ENCODE results near the gene SEC63. TPM values are rescaled to one million over a fixed set of nuclear protein-coding genes. Genes with fewer than 3 reads are reported as not detected.
"Not testable (repeated sequence)": the region's sequence is repeated elsewhere in the genome, so short reads cannot be mapped to it uniquely, and the experiment has no call there.

SEC63 gene
- total and polyA plus RNA-seq, 4 donors, result 20.7 to 69.4 (median 27.4) TPM

- TF ChIP-seq TAF1 (conservative IDR thresholded peaks at IDR 0.05) (no peak), FOXA1 (IDR thresholded peaks at IDR 0.05) (no peak), RXRA (IDR thresholded peaks at IDR 0.05) (no peak), RAD21 (IDR thresholded peaks at IDR 0.05) (no peak), SP1 (IDR thresholded peaks at IDR 0.05) (no peak), JUND (IDR thresholded peaks at IDR 0.05) (no peak)
- H3K27me3 ChIP-seq (ENCODE audit: control insufficient read depth in 4 of 4, insufficient read depth in 4 of 4, low read length in 3 of 4), result no peaks in the 10 kb centered on the region
- no peak overlapping the region for H3K9ac ChIP-seq (ENCODE audit: low read depth in 1 of 2, low read length in 2 of 2)
- no peak overlapping the region for H3K27ac ChIP-seq (ENCODE audit: low read depth in 1 of 2, low read length in 2 of 2)
- no peaks in the 10 kb centered on the region for H3K9me3 ChIP-seq (ENCODE audit: control insufficient read depth in 4 of 4, low read length in 3 of 4)
- no peaks in the 10 kb centered on the region for H3K36me3 ChIP-seq (ENCODE audit: control insufficient read depth in 4 of 4, insufficient read depth in 3 of 4, low read depth in 1 of 4, low read length in 3 of 4)
- H3K4me1 ChIP-seq (ENCODE audit: control insufficient read depth in 4 of 4, insufficient read depth in 4 of 4, low read length in 3 of 4), result peaks cover 0 to 2% (median 0%) of the 10 kb centered on the region in 4 donors
- no peak for DNase-seq (ENCODE audit: low spot score)
- H3K4me3 ChIP-seq (ENCODE audit: low read depth in 1 of 3, low read length in 3 of 3), result no peak overlapping the region
These were observed 95.6 kb downstream of the SEC63 start for GRCh38 chr6:107862383-107862782.

GRCh38 chr6:107860963-107861362, 97.0 kb downstream of the SEC63 start:
- not testable (repeated sequence) for H3K9me3 ChIP-seq (ENCODE audit: control insufficient read depth in 4 of 4, low read length in 3 of 4); H3K36me3 ChIP-seq (ENCODE audit: control insufficient read depth in 4 of 4, insufficient read depth in 3 of 4, low read depth in 1 of 4, low read length in 3 of 4); H3K27me3 ChIP-seq (ENCODE audit: control insufficient read depth in 4 of 4, insufficient read depth in 4 of 4, low read length in 3 of 4); H3K27ac ChIP-seq (ENCODE audit: low read depth in 1 of 2, low read length in 2 of 2); H3K4me3 ChIP-seq (ENCODE audit: low read depth in 1 of 3, low read length in 3 of 3); H3K4me1 ChIP-seq (ENCODE audit: control insufficient read depth in 4 of 4, insufficient read depth in 4 of 4, low read length in 3 of 4); H3K9ac ChIP-seq (ENCODE audit: low read depth in 1 of 2, low read length in 2 of 2); DNase-seq (ENCODE audit: low spot score)
- 94% methylated on average over 4 of the region's 4 CpGs for WGBS

DNA sequence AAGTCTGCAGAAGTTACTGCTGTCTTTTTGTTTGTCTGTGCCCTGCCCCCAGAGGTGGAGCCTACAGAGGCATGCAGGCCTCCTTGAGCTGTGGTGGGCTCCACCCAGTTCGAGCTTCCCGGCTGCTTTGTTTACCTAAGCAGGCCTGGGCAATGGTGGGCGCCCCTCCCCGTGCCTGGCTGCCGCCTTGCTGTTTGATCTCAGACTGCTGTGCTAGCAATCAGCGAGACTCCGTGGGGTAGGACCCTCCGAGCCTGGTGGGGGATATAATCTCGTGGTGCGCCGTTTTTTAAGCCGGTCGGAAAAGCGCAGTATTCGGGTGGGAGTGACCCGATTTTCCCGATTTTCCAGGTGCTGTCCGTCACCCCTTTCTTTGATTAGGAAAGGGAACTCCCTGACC, 97.9 kb downstream of the SEC63 start:
- not testable (repeated sequence) for H3K9me3 ChIP-seq (ENCODE audit: control insufficient read depth in 4 of 4, low read length in 3 of 4); H3K27ac ChIP-seq (ENCODE audit: low read depth in 1 of 2, low read length in 2 of 2); H3K27me3 ChIP-seq (ENCODE audit: control insufficient read depth in 4 of 4, insufficient read depth in 4 of 4, low read length in 3 of 4); H3K4me3 ChIP-seq (ENCODE audit: low read depth in 1 of 3, low read length in 3 of 3); H3K9ac ChIP-seq (ENCODE audit: low read depth in 1 of 2, low read length in 2 of 2); H3K4me1 ChIP-seq (ENCODE audit: control insufficient read depth in 4 of 4, insufficient read depth in 4 of 4, low read length in 3 of 4); H3K36me3 ChIP-seq (ENCODE audit: control insufficient read depth in 4 of 4, insufficient read depth in 3 of 4, low read depth in 1 of 4, low read length in 3 of 4); DNase-seq (ENCODE audit: low spot score)
- 72% methylated on average over 18 of the region's 18 CpGs for WGBS

DNA sequence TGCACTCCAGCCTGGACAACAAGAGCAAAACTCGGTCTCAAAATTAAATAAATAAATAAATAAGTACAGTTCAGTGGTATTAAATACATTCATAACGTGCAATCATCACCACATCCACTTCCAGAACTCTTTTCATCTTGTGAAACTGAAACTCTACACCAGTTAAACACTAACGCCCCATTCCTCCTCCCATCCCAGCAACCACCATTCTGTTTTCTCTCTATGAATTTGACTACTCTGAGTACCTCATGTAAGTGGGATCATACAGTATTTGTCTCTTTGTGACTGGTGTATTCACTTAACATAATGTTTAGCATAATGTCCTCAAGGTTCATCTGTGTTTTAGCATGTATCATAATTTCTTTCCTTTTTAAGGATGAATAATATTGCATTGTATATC, 104.8 kb downstream of the SEC63 start:
- H3K4me3 ChIP-seq (ENCODE audit: low read depth in 1 of 3, low read length in 3 of 3), result no peak overlapping the region
- no peak for DNase-seq (ENCODE audit: low spot score)
- H3K27me3 ChIP-seq (ENCODE audit: control insufficient read depth in 4 of 4, insufficient read depth in 4 of 4, low read length in 3 of 4), result no peaks in the 10 kb centered on the region
- H3K36me3 ChIP-seq (ENCODE audit: control insufficient read depth in 4 of 4, insufficient read depth in 3 of 4, low read depth in 1 of 4, low read length in 3 of 4), result no peaks in the 10 kb centered on the region
- no peak overlapping the region for H3K9ac ChIP-seq (ENCODE audit: low read depth in 1 of 2, low read length in 2 of 2)
- H3K4me1 ChIP-seq (ENCODE audit: control insufficient read depth in 4 of 4, insufficient read depth in 4 of 4, low read length in 3 of 4), result peaks cover 0 to 6% (median 2%) of the 10 kb centered on the region in 4 donors
- 85% methylated on average over 3 of the region's 3 CpGs for WGBS
- no peaks in the 10 kb centered on the region for H3K9me3 ChIP-seq (ENCODE audit: control insufficient read depth in 4 of 4, low read length in 3 of 4)
- TF ChIP-seq TAF1 (conservative IDR thresholded peaks at IDR 0.05) (no peak), RAD21 (IDR thresholded peaks at IDR 0.05) (no peak), CTCF (IDR thresholded peaks at IDR 0.05; ENCODE audit: low read depth, low read length, missing input control) (no peak), JUND (IDR thresholded peaks at IDR 0.05) (no peak), HNF4G (IDR thresholded peaks at IDR 0.05) (no peak), FOXA2 (IDR thresholded peaks at IDR 0.05) (no peak), RXRA (IDR thresholded peaks at IDR 0.05) (no peak), NR2F2 (IDR thresholded peaks at IDR 0.05) (no peak), YY1 (IDR thresholded peaks at IDR 0.05) (no peak), ATF3 (IDR thresholded peaks at IDR 0.05) (no peak), FOXA1 (IDR thresholded peaks at IDR 0.05) (no peak), SP1 (IDR thresholded peaks at IDR 0.05) (no peak), HNF4A (conservative IDR thresholded peaks at IDR 0.05) (no peak), EGR1 (IDR thresholded peaks at IDR 0.05; ENCODE audit: low read depth in 2 of 2) (no peak), GABPA (IDR thresholded peaks at IDR 0.05 in 1 of 2, conservative IDR thresholded peaks at IDR 0.05 in 1 of 2) (no peak)
- TF ChIP-seq, protein P1, sequence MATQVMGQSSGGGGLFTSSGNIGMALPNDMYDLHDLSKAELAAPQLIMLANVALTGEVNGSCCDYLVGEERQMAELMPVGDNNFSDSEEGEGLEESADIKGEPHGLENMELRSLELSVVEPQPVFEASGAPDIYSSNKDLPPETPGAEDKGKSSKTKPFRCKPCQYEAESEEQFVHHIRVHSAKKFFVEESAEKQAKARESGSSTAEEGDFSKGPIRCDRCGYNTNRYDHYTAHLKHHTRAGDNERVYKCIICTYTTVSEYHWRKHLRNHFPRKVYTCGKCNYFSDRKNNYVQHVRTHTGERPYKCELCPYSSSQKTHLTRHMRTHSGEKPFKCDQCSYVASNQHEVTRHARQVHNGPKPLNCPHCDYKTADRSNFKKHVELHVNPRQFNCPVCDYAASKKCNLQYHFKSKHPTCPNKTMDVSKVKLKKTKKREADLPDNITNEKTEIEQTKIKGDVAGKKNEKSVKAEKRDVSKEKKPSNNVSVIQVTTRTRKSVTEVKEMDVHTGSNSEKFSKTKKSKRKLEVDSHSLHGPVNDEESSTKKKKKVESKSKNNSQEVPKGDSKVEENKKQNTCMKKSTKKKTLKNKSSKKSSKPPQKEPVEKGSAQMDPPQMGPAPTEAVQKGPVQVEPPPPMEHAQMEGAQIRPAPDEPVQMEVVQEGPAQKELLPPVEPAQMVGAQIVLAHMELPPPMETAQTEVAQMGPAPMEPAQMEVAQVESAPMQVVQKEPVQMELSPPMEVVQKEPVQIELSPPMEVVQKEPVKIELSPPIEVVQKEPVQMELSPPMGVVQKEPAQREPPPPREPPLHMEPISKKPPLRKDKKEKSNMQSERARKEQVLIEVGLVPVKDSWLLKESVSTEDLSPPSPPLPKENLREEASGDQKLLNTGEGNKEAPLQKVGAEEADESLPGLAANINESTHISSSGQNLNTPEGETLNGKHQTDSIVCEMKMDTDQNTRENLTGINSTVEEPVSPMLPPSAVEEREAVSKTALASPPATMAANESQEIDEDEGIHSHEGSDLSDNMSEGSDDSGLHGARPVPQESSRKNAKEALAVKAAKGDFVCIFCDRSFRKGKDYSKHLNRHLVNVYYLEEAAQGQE (IDR thresholded peaks at IDR 0.05), result no peak
- TF ChIP-seq, protein P2, sequence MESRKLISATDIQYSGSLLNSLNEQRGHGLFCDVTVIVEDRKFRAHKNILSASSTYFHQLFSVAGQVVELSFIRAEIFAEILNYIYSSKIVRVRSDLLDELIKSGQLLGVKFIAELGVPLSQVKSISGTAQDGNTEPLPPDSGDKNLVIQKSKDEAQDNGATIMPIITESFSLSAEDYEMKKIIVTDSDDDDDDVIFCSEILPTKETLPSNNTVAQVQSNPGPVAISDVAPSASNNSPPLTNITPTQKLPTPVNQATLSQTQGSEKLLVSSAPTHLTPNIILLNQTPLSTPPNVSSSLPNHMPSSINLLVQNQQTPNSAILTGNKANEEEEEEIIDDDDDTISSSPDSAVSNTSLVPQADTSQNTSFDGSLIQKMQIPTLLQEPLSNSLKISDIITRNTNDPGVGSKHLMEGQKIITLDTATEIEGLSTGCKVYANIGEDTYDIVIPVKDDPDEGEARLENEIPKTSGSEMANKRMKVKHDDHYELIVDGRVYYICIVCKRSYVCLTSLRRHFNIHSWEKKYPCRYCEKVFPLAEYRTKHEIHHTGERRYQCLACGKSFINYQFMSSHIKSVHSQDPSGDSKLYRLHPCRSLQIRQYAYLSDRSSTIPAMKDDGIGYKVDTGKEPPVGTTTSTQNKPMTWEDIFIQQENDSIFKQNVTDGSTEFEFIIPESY (IDR thresholded peaks at IDR 0.05), result no peak
- TF ChIP-seq, protein P3, sequence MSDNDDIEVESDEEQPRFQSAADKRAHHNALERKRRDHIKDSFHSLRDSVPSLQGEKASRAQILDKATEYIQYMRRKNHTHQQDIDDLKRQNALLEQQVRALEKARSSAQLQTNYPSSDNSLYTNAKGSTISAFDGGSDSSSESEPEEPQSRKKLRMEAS (IDR thresholded peaks at IDR 0.05), result no peak
- no peak overlapping the region for H3K27ac ChIP-seq (ENCODE audit: low read depth in 1 of 2, low read length in 2 of 2)

Data from liver (tissue), 9 donors.